HL-60 (cell line): Measurements from ENCODE around the gene BAIAP2L1.

Experiments used
- DNase-seq, 2 experiments: peaks; one replicate each; pipeline ENCODE4 v3.0.0-alpha.2; 2010 to 2020; ENCODE audit warnings: low read depth in 1 of 2, low spot score in 1 of 2
- H3K27ac ChIP-seq: fragments of 250-450 bp; sonication (Bioruptor Pico); replicated peaks from 2 replicates; pipeline ENCODE4 v1.5.1; 2020; ENCODE audit warnings: mild to moderate bottlenecking, moderate library complexity
- H3K27me3 ChIP-seq: fragments of 250-450 bp; sonication (Bioruptor Pico); 2 replicates; pipeline ENCODE4 v1.5.1; 2021; ENCODE audit warnings: mild to moderate bottlenecking, moderate library complexity; ENCODE audit not compliant: insufficient read depth, poor library complexity, severe bottlenecking
- H3K4me3 ChIP-seq: replicated peaks from 2 replicates; pipeline ENCODE4 v1.5.1; 2011; ENCODE audit warnings: mild to moderate bottlenecking, control low read depth, low read length; ENCODE audit not compliant: insufficient read depth
- GABPA ChIP-seq: IDR thresholded peaks from 2 replicates; pipeline ENCODE4 v1.6.1; 2012; ENCODE audit warnings: low read depth
- POLR2AphosphoS5 ChIP-seq: IDR thresholded peaks from 2 replicates; pipeline ENCODE4 v1.6.1; 2012; ENCODE audit warnings: low read depth
- SPI1 ChIP-seq: IDR thresholded peaks from 2 replicates; pipeline ENCODE4 v1.6.1; 2012; ENCODE audit warnings: low read depth, mild to moderate bottlenecking, borderline replicate concordance
- TF ChIP-seq, protein P1 (sequence below): IDR thresholded peaks from one replicate; pipeline ENCODE4 v1.5.1; 2011; ENCODE audit warnings: low read length, control low read depth, inconsistent platforms; ENCODE audit not compliant: insufficient read depth
- TF ChIP-seq, protein P2 (sequence below): IDR thresholded peaks from 2 replicates; pipeline ENCODE4 v1.6.1; 2012; ENCODE audit warnings: low read depth; ENCODE audit not compliant: insufficient replicate concordance

BAIAP2L1 gene

DNA sequence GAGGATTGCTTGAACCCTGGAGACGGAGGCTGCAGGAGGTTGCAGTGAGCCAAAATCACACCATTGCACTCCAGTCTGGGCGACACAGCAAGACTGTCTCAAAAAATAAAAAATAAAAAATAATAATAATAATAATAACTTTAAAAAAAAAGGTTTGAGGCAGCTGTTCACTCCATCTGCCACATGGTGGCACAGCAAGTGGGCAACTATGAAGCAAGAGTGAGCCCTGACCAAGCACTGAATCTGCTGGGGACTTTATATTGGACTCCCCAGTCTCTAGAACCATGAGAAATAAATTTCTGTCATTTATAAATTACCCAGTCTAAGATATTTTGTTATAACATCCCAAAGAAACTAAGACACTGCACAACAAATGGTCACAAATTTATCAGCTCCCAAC lies 134.1 kb downstream of the BAIAP2L1 start:
- no peak overlapping the region for H3K4me3 ChIP-seq
- no peak overlapping the region for H3K27ac ChIP-seq
- no peak for DNase-seq
- no peaks in the 10 kb centered on the region for H3K27me3 ChIP-seq
- TF ChIP-seq GABPA, result no peak
- TF ChIP-seq POLR2AphosphoS5, result no peak
- TF ChIP-seq, protein P1, sequence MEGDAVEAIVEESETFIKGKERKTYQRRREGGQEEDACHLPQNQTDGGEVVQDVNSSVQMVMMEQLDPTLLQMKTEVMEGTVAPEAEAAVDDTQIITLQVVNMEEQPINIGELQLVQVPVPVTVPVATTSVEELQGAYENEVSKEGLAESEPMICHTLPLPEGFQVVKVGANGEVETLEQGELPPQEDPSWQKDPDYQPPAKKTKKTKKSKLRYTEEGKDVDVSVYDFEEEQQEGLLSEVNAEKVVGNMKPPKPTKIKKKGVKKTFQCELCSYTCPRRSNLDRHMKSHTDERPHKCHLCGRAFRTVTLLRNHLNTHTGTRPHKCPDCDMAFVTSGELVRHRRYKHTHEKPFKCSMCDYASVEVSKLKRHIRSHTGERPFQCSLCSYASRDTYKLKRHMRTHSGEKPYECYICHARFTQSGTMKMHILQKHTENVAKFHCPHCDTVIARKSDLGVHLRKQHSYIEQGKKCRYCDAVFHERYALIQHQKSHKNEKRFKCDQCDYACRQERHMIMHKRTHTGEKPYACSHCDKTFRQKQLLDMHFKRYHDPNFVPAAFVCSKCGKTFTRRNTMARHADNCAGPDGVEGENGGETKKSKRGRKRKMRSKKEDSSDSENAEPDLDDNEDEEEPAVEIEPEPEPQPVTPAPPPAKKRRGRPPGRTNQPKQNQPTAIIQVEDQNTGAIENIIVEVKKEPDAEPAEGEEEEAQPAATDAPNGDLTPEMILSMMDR, result peak; percentile 24
- TF ChIP-seq, protein P2, sequence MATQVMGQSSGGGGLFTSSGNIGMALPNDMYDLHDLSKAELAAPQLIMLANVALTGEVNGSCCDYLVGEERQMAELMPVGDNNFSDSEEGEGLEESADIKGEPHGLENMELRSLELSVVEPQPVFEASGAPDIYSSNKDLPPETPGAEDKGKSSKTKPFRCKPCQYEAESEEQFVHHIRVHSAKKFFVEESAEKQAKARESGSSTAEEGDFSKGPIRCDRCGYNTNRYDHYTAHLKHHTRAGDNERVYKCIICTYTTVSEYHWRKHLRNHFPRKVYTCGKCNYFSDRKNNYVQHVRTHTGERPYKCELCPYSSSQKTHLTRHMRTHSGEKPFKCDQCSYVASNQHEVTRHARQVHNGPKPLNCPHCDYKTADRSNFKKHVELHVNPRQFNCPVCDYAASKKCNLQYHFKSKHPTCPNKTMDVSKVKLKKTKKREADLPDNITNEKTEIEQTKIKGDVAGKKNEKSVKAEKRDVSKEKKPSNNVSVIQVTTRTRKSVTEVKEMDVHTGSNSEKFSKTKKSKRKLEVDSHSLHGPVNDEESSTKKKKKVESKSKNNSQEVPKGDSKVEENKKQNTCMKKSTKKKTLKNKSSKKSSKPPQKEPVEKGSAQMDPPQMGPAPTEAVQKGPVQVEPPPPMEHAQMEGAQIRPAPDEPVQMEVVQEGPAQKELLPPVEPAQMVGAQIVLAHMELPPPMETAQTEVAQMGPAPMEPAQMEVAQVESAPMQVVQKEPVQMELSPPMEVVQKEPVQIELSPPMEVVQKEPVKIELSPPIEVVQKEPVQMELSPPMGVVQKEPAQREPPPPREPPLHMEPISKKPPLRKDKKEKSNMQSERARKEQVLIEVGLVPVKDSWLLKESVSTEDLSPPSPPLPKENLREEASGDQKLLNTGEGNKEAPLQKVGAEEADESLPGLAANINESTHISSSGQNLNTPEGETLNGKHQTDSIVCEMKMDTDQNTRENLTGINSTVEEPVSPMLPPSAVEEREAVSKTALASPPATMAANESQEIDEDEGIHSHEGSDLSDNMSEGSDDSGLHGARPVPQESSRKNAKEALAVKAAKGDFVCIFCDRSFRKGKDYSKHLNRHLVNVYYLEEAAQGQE, result no peak

DNA sequence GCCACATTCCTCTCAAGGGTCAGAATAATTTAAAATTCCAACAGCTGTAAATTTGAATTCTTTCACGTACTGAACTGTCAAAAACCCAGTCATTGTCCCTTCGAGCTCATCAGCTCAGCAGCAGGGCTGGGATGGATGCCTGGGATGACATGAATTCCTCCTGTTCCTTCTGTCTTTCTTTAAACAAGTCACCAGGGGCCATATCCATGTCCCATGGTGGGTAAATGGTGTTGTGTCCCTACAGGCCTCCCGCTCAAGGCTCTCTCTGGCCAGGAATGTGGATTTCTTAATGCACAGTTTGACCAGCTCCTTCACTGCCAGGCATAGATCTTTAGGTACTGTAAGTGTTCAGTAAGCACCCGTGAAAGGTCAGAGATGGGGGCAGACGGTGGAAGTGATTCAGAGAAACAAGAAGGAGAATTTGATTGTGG lies 135.0 kb downstream of the BAIAP2L1 start:
- H3K27ac ChIP-seq, result no peak overlapping the region
- H3K4me3 ChIP-seq, result no peak overlapping the region
- DNase-seq, result no peak
- TF ChIP-seq, protein P2, result no peak
- TF ChIP-seq POLR2AphosphoS5, result no peak
- TF ChIP-seq GABPA, result no peak
- TF ChIP-seq SPI1, result no peak
- TF ChIP-seq, protein P1, result no peak
- H3K27me3 ChIP-seq, result no peaks in the 10 kb centered on the region

DNA sequence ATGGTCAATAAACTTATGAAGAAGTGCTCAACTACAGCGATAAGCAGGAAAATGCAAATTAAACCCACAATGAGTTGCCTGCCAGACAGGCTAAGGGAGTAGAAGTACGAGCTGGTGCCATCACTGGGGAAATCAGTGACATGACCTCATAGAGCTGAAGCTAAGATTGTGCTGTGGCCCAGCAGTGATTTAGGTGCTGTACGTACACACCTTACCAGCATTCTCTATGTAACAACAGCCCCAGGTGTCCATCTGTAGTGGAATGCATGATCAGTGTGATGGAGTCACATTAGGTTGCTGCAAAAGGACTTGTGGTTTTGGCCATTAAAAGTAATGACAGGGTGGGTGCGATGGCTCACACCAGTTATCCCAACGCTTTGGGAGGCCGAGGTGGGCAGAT lies 143.2 kb downstream of the BAIAP2L1 start:
- TF ChIP-seq GABPA (no peak), SPI1 (no peak), POLR2AphosphoS5 (no peak)
- TF ChIP-seq, protein P2, result no peak
- TF ChIP-seq, protein P1, result no peak
- Histone ChIP-seq H3K27ac (no peak overlapping the region), H3K4me3 (no peak overlapping the region), H3K27me3 (no peaks in the 10 kb centered on the region)
- no peak for DNase-seq
